Liver (tissue), 3 donors: ENCODE data around the gene DOK1.

Source experiments
- ATF3 ChIP-seq: IDR thresholded peaks from 2 replicates; pipeline ENCODE4 v1.6.1; 2016; ENCODE audit warnings: antibody characterized with exemption
- CTCF ChIP-seq: fragments of 150-350 bp; IDR thresholded peaks from 2 replicates; pipeline ENCODE4 v1.5.1; 2017; ENCODE audit warnings: improper control_type of control experiment, low read depth, low read length; ENCODE audit not compliant: missing input control
- EGR1 ChIP-seq, 2 donors: IDR thresholded peaks; 2 replicates each; pipeline ENCODE4 v1.6.1; 2016 to 2018; ENCODE audit warnings: antibody characterized with exemption in 2 of 2, low read depth in 2 of 2
- FOXA1 ChIP-seq: IDR thresholded peaks from 2 replicates; pipeline ENCODE4 v1.6.1; 2016; ENCODE audit warnings: antibody characterized with exemption
- GABPA ChIP-seq, 2 donors: IDR thresholded peaks in 1 of 2; conservative IDR thresholded peaks in 1 of 2; 2 replicates each; pipeline ENCODE4 v1.6.1; 2016; ENCODE audit warnings: antibody characterized with exemption in 2 of 2, mild to moderate bottlenecking in 1 of 2, moderate library complexity in 1 of 2
- HNF4G ChIP-seq: IDR thresholded peaks from 2 replicates; pipeline ENCODE4 v1.6.1; 2016; ENCODE audit warnings: antibody characterized with exemption
- JUND ChIP-seq, 2 donors: IDR thresholded peaks; 2 replicates each; pipeline ENCODE4 v1.6.1; 2016; ENCODE audit warnings: antibody characterized with exemption in 2 of 2
- MAX ChIP-seq: IDR thresholded peaks from 2 replicates; pipeline ENCODE4 v1.6.1; 2016; ENCODE audit warnings: antibody characterized with exemption
- NR2F2 ChIP-seq: IDR thresholded peaks from 2 replicates; pipeline ENCODE4 v1.6.1; 2016; ENCODE audit warnings: antibody characterized with exemption
- RAD21 ChIP-seq, 2 donors: IDR thresholded peaks; 2 replicates each; pipeline ENCODE4 v1.6.1; 2016; ENCODE audit warnings: antibody characterized with exemption in 2 of 2, mild to moderate bottlenecking in 2 of 2
- REST ChIP-seq: IDR thresholded peaks from 2 replicates; pipeline ENCODE4 v1.6.1; 2016; ENCODE audit warnings: antibody characterized with exemption, mild to moderate bottlenecking
- SP1 ChIP-seq: IDR thresholded peaks from 2 replicates; pipeline ENCODE4 v1.6.1; 2018; ENCODE audit warnings: antibody characterized with exemption, mild to moderate bottlenecking
- TAF1 ChIP-seq: conservative IDR thresholded peaks from 2 replicates; pipeline ENCODE4 v1.6.1; 2016; ENCODE audit warnings: antibody characterized with exemption, mild to moderate bottlenecking
- YY1 ChIP-seq: IDR thresholded peaks from 2 replicates; pipeline ENCODE4 v1.6.1; 2016; ENCODE audit warnings: antibody characterized with exemption, mild to moderate bottlenecking
- donor health status: healthy.
- donor health status: healthy.

- TF ChIP-seq MAX (no peak), EGR1 (IDR thresholded peaks at IDR 0.05; ENCODE audit: low read depth in 2 of 2) (no peak), CTCF (no peak), GABPA (IDR thresholded peaks at IDR 0.05 in 1 of 2, conservative IDR thresholded peaks at IDR 0.05 in 1 of 2) (no peak), HNF4G (no peak), FOXA1 (no peak), RAD21 (IDR thresholded peaks at IDR 0.05) (no peak), JUND (IDR thresholded peaks at IDR 0.05) (no peak), REST (no peak), TAF1 (no peak), ATF3 (no peak), NR2F2 (no peak), YY1 (no peak), SP1 (no peak)
Measured at GRCh38 chr2:74516650-74517049, 37.9 kb upstream of the DOK1 start.
